ENCODE results near the gene ASCL4. TPM values are rescaled to one million over a fixed set of nuclear protein-coding genes. Genes with fewer than 3 reads are reported as not detected.

The ASCL4 gene
- total RNA-seq, 3 donors from 2014 or later, result 0.16 TPM; not detected in 2

- no peak overlapping the region for H3K27ac ChIP-seq
- H3K9me3 ChIP-seq, result no peaks in the 10 kb centered on the region
- DNase-seq (ENCODE audit: low spot score in 2 of 2), result no peak
- intact Hi-C loops (cut with DNase I; ENCODE audit: low total_unique reads), result no loop called here
- no peaks in the 10 kb centered on the region for H3K27me3 ChIP-seq
- no peak for TF ChIP-seq CTCF (IDR thresholded peaks at IDR 0.05)
- TF ChIP-seq POLR2AphosphoS5 (IDR thresholded peaks at IDR 0.05), result no peak
- H3K36me3 ChIP-seq, result no peaks in the 10 kb centered on the region
- no peaks in the 10 kb centered on the region for H3K4me1 ChIP-seq
- H3K4me3 ChIP-seq, result no peak overlapping the region
Measured at GRCh38 chr12:107764626-107765025, 9.9 kb upstream of the ASCL4 start.

GRCh38 chr12:107765316-107765715, 9.2 kb upstream of the ASCL4 start:
- no peaks in the 10 kb centered on the region for H3K27me3 ChIP-seq
- no peaks in the 10 kb centered on the region for H3K36me3 ChIP-seq
- no peak overlapping the region for H3K4me3 ChIP-seq
- H3K27ac ChIP-seq, result no peak overlapping the region
- H3K4me1 ChIP-seq, result no peaks in the 10 kb centered on the region
- no peaks in the 10 kb centered on the region for H3K9me3 ChIP-seq
- intact Hi-C loops (cut with DNase I; ENCODE audit: low total_unique reads), result no loop called here
- no peak for TF ChIP-seq POLR2A (IDR thresholded peaks at IDR 0.05)
- TF ChIP-seq POLR2AphosphoS5 (IDR thresholded peaks at IDR 0.05), result no peak
- TF ChIP-seq CTCF (IDR thresholded peaks at IDR 0.05), result no peak
- DNase-seq (ENCODE audit: low spot score in 2 of 2), result no peak

GRCh38 chr12:107767466-107767865, 7.0 kb upstream of the ASCL4 start:
- intact Hi-C loops (cut with DNase I; ENCODE audit: low total_unique reads), result no loop called here

DNA sequence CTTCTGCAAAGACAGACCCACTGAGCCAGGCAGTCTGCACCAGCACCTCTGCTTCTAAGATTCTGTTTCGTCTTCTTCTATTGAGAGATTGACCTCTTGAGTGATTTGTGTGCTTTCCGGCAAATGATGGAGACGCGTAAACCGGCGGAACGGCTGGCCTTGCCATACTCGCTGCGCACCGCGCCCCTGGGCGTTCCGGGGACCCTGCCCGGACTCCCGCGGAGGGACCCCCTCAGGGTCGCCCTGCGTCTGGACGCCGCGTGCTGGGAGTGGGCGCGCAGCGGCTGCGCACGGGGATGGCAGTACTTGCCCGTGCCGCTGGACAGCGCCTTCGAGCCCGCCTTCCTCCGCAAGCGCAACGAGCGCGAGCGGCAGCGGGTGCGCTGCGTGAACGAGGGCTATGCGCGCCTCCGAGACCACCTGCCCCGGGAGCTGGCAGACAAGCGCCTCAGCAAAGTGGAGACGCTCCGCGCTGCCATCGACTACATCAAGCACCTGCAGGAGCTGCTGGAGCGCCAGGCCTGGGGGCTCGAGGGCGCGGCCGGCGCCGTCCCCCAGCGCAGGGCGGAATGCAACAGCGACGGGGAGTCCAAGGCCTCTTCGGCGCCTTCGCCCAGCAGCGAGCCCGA, 703 bp downstream of the ASCL4 start:
- Histone ChIP-seq H3K27ac (no peak overlapping the region), H3K36me3 (no peaks in the 10 kb centered on the region), H3K9me3 (no peaks in the 10 kb centered on the region), H3K4me1 (no peaks in the 10 kb centered on the region), H3K4me3 (peak overlapping the region; percentile 27 to 57 (median 31)), H3K27me3 (peaks cover 0 to 38% of the 10 kb centered on the region in 2 donors)
- intact Hi-C loops (cut with DNase I; ENCODE audit: low total_unique reads), result no loop called here
- TF ChIP-seq POLR2AphosphoS5 (IDR thresholded peaks at IDR 0.05), result no peak
- no peak for TF ChIP-seq CTCF (IDR thresholded peaks at IDR 0.05)
- no peak for TF ChIP-seq POLR2A (IDR thresholded peaks at IDR 0.05)
- DNase-seq (ENCODE audit: low spot score in 2 of 2), result no peak

More at GRCh38 chr12:107767466-107767865, 7.0 kb upstream of the ASCL4 start:
- no peaks in the 10 kb centered on the region for H3K4me1 ChIP-seq
- peaks cover 0 to 1% of the 10 kb centered on the region in 2 donors for H3K27me3 ChIP-seq
- TF ChIP-seq CTCF (IDR thresholded peaks at IDR 0.05), result no peak
- TF ChIP-seq POLR2AphosphoS5 (IDR thresholded peaks at IDR 0.05), result no peak
- no peak for TF ChIP-seq POLR2A (IDR thresholded peaks at IDR 0.05)
- no peak overlapping the region for H3K4me3 ChIP-seq
- H3K36me3 ChIP-seq, result no peaks in the 10 kb centered on the region
- H3K27ac ChIP-seq, result no peak overlapping the region
- no peaks in the 10 kb centered on the region for H3K9me3 ChIP-seq
- no peak for DNase-seq (ENCODE audit: low spot score in 2 of 2)

DNA sequence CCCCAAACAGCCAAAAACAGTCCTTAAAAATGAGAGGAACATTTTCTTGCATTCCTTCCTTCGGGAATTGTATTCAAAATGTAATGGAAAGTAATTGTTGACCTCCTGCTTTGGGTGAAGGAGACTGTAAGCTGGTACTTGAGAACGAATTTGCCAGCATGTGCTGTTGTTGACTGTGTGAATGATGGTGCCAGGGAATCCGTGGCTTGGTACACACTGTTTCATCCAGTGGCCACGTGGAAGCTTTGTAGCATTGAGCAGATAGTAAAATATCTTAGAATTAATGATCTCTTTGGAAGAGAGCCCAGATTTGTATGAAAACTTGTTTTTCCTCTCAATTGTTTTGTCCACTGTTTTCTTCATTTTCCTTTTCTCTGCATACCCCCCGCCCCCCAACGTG, 1.7 kb downstream of the ASCL4 start:
- Histone ChIP-seq H3K27ac (no peak overlapping the region), H3K9me3 (no peaks in the 10 kb centered on the region), H3K36me3 (no peaks in the 10 kb centered on the region), H3K27me3 (peaks cover 0 to 38% of the 10 kb centered on the region in 2 donors), H3K4me3 (no peak overlapping the region), H3K4me1 (no peaks in the 10 kb centered on the region)
- TF ChIP-seq POLR2A (IDR thresholded peaks at IDR 0.05) (no peak), POLR2AphosphoS5 (IDR thresholded peaks at IDR 0.05) (no peak), CTCF (IDR thresholded peaks at IDR 0.05) (no peak)
- intact Hi-C loops (cut with DNase I; ENCODE audit: low total_unique reads), result no loop called here
- DNase-seq (ENCODE audit: low spot score in 2 of 2), result no peak
